NCI-H2081 (cell line): ENCODE measurements around the gene GNL3.
"Not testable (repeated sequence)": the region's sequence is repeated elsewhere in the genome, so short reads cannot be mapped to it uniquely, and the experiment has no call there.

ENCODE experiments used
- DNase-seq, 2 experiments: peaks; one replicate each; lab custom pipeline; 2025; lab: John Stamatoyannopoulos, UW

GNL3 gene, protein sequence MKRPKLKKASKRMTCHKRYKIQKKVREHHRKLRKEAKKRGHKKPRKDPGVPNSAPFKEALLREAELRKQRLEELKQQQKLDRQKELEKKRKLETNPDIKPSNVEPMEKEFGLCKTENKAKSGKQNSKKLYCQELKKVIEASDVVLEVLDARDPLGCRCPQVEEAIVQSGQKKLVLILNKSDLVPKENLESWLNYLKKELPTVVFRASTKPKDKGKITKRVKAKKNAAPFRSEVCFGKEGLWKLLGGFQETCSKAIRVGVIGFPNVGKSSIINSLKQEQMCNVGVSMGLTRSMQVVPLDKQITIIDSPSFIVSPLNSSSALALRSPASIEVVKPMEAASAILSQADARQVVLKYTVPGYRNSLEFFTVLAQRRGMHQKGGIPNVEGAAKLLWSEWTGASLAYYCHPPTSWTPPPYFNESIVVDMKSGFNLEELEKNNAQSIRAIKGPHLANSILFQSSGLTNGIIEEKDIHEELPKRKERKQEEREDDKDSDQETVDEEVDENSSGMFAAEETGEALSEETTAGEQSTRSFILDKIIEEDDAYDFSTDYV

DNA sequence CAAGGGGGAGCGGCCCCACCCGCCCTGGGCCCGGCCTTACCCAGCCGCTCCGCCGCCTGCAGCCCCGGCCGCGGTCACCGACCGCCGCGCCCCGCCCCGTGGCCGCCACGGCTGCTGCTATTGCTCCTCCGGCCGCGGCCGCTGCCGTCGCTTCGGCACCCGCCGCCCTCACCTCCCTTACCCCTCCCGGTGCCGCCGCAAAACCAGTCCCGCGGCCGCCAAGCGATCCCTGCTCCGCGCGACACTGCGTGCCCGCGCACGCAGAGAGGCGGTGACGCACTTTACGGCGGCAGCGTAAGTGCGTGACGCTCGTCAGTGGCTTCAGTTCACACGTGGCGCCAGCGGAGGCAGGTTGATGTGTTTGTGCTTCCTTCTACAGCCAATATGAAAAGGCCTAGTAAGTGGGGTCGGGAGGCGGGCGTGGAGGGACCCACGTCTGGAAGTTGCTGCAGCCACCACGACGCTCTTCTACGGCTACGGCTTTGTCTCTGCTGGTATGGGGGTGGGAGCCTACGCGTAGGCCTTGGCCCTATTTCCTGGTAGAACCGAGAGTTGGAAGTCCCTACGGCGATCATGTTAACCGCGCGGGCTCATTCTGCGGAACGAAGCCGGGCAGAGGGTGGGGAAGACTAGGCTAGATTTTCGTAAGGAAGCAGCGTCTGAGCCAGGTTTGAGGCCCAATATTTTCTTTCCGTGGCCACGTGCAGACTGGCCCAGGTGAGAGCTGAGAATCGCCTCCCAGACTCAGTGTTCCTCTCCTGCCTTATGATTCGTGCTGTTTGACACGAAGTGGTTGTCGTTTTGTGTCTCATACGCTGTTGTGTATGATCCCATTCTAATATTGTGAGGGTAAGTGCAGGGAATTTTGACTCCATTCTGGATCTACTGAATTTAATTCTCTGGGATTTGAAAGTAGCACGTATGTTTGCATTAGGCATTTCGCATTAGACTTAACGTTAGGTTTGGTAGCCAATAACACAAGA is at the start of gene GNL3, which contains the start of gene PBRM1:
Gene GNL3 (plus strand): TSS at position 324 of the 983 bp plus-strand sequence. CDS start 61 bp downstream, at position 385.
Gene PBRM1 (minus strand): TSS at position 205 of the 983 bp plus-strand sequence.
- peak; percentile 83 to 93 for DNase-seq

- no peak for DNase-seq
These were observed 49.2 kb upstream of the GNL3 start for GRCh38 chr3:52636673-52637072.

- DNase-seq = no peak
These were observed 40.3 kb upstream of the GNL3 start for GRCh38 chr3:52645549-52645948.

DNA sequence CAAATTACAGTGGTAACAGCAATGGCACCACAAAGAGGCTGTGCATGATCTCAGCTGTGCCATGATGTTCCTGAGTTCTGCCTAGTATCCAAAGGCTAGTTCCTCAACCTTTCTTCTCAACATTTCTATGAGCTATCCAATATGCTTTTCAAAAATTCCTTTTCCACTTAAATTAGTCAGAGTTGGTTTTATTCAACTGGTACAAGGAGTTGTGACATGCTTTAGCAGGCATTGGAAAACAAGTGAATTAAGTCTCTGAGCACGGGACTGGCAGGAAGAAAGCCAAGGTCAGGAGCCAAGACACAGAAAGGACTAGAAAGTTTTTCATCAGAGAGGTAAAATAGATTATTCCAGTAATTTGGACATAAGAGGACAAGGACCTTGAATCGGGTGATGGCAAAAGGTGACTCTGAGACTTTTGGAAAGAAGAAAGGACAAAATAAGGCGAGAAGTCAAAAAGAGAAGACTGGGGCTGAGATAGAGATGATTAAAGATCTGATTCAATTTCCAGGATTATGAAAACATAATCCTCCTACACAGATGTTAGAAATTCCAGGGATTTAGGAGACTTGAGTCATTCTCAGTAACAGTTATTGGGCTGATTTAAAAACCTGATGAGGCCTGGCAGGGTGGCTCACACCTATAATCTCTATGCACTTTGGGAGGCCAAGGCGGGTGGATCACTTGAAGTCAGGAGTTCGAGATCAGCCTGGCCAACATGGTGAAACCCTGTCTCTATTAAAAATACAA is 36.2 kb upstream of the GNL3 start:
- no peak for DNase-seq

GRCh38 chr3:52650439-52650838 is 35.4 kb upstream of the GNL3 start:
- no peak for DNase-seq

- no peak for DNase-seq
These were observed 34.2 kb upstream of the GNL3 start for GRCh38 chr3:52651592-52651991.

DNA sequence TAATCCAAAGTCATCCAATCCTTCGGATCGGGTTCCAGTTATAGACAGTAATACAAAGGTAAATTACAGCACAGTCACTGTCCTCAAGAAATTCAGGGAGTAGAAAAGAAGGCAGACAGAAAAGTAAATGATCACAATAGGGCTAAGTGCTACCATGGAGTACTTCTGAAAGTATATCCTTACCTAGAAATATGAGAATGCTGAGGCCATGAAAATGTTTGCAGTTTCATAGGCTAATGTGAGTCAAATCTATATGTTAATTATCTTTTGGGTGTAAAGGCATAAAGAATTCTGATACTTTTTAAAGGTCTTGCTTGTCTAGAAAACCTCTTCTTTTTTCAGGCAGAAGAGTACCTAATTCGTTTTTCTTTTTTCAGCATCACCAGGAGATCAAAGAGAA is 29.9 kb upstream of the GNL3 start:
- DNase-seq = no peak

- no peak for DNase-seq
These were observed 25.8 kb upstream of the GNL3 start for GRCh38 chr3:52660046-52660445.

- DNase-seq = no peak
These were observed 22.7 kb upstream of the GNL3 start for GRCh38 chr3:52663098-52663497.

GRCh38 chr3:52670621-52671521 is 15.0 kb upstream of the GNL3 start:
- no peak for DNase-seq

GRCh38 chr3:52671676-52672075 is 14.2 kb upstream of the GNL3 start:
- no peak for DNase-seq

GRCh38 chr3:52676201-52676600 is 9.6 kb upstream of the GNL3 start:
- not testable (repeated sequence) for DNase-seq

- no peak for DNase-seq
These were observed 7.3 kb upstream of the GNL3 start for GRCh38 chr3:52678265-52679198.

DNA sequence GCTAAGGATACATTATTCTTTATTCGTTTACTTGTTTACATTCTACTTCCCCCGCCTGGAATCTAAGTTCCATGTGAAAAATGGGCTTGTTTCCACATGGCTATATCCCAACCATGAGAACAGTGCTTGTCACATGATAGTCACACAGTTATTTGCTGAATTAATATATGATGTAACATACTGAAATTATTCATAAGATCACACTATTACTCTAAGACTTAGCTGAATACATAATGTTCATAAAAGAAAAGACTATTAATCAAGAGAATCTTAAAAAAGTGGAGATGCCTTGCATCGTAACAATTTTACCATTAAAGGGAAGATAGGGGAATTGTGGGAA is 6.7 kb upstream of the GNL3 start:
- DNase-seq = no peak

DNA sequence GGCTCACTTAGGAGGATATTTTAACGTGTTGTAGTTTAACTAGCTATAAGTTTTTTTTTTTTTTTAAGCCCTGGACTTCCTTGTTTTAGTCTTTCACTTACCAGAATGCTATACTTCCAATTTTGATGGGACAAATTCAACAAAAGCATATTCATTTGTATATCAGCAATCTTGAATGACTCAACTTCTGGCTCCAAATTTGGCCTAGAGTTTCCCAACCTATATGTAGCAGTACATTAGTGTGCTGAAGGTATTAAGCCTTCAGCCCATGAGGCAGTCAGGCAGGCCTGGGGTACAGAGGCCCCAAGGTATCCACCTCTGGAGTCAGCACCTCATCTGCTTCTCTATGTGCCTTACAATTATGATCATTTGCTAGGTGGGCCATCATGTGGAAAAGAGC is 6.0 kb upstream of the GNL3 start:
- no peak for DNase-seq

GRCh38 chr3:52681596-52681995 is 4.2 kb upstream of the GNL3 start:
- DNase-seq = no peak

DNA sequence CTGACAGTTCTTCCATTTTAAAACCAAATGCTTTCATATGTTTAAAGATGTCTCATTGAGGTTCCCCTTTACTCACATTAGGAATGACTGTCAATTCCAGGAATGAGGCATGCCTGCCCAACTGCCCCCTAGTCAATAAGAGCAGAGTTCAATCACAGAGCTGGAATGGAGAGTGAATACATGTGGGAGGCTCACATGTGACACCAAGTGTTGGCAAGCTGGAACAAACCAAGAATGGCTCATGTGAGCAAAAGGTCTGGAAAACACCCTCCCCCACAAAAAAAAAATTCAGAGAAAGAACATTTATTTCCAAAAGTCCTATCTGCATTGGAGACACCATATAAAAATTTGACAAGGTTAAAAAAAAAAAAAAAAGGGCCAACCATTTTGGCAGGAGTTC is 3.8 kb upstream of the GNL3 start:
- peak in 1 of 2 experiments; percentile 7 for DNase-seq

DNA sequence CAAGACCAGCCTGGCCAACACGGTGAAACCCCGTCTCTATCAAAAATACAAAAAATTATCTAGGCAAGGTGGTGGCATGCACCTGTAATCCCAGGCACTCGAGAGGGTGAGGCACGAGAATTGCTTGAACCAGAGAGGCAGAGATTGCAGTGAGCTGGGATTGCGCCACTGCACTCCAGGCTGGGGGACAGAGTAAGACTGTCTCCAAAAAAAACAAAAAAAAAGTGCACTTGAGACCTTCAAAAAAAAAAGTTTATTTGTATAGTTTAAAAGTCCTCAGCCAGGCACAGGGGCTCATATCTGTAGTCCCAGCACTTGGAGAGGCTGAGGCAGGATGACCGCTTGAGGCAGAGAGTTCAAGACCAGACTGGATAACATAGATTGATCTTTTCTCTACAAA is 2.2 kb upstream of the GNL3 start:
- DNase-seq = no peak

GRCh38 chr3:52684184-52684583 is 1.6 kb upstream of the GNL3 start:
- no peak for DNase-seq

- peak; percentile 75 to 84 for DNase-seq
These were observed 535 bp upstream of the GNL3 start for GRCh38 chr3:52685285-52685708.
